HG03520 (cell line): ENCODE data around the gene CPOX.
"Not testable (repeated sequence)": the region's sequence is repeated elsewhere in the genome, so short reads cannot be mapped to it uniquely, and the experiment has no call there.

ENCODE experiments used
- ATAC-seq: cut with Tn5 transposase; IDR thresholded peaks from one replicate; pipeline ENCODE4 v1.9.1; 2021; ENCODE audit warnings: mild to moderate bottlenecking, moderate library complexity; ENCODE audit not compliant: unreplicated experiment

The CPOX gene

GRCh38 chr3:98593046-98593936 lies at the start of gene CPOX:
CPOX (minus strand) TSS chr3:98593611; CDS start chr3:98593504, 107 bp downstream.
- peak; percentile 91 for ATAC-seq

- not testable (repeated sequence) for ATAC-seq
These were observed 49.4 kb upstream of the CPOX start for GRCh38 chr3:98642769-98643168.

GRCh38 chr3:98641756-98642155 lies 48.3 kb upstream of the CPOX start:
- not testable (repeated sequence) for ATAC-seq

GRCh38 chr3:98638515-98638914 lies 45.1 kb upstream of the CPOX start:
- ATAC-seq, result not testable (repeated sequence)

GRCh38 chr3:98630416-98630815 lies 37.0 kb upstream of the CPOX start:
- ATAC-seq, result no peak

GRCh38 chr3:98628317-98628716 lies 34.9 kb upstream of the CPOX start:
- ATAC-seq, result no peak

GRCh38 chr3:98626151-98626550 lies 32.7 kb upstream of the CPOX start:
- no peak for ATAC-seq

- ATAC-seq, result no peak
These were observed 30.3 kb upstream of the CPOX start for GRCh38 chr3:98623572-98624280.

GRCh38 chr3:98617841-98618240 lies 24.4 kb upstream of the CPOX start:
- ATAC-seq, result no peak

GRCh38 chr3:98613616-98614015 lies 20.2 kb upstream of the CPOX start:
- no peak for ATAC-seq

- ATAC-seq, result peak; percentile 89
These were observed 19.6 kb upstream of the CPOX start for GRCh38 chr3:98612996-98613517.

GRCh38 chr3:98612587-98612986 lies 19.2 kb upstream of the CPOX start:
- peak; percentile 57 for ATAC-seq

- ATAC-seq, result no peak
These were observed 14.6 kb upstream of the CPOX start for GRCh38 chr3:98608029-98608428.

GRCh38 chr3:98603580-98603979 lies 10.2 kb upstream of the CPOX start:
- no peak for ATAC-seq

GRCh38 chr3:98602078-98602678 lies 8.8 kb upstream of the CPOX start:
- peak; percentile 76 for ATAC-seq

GRCh38 chr3:98601180-98601579 lies 7.8 kb upstream of the CPOX start:
- no peak for ATAC-seq

- ATAC-seq, result peak; percentile 50
These were observed 7.1 kb upstream of the CPOX start for GRCh38 chr3:98600412-98601095.

- no peak for ATAC-seq
These were observed 6.4 kb upstream of the CPOX start for GRCh38 chr3:98599647-98600411.

GRCh38 chr3:98598492-98598891 lies 5.1 kb upstream of the CPOX start:
- ATAC-seq, result no peak
